Measurements from ENCODE around the gene GHRH. TPM values are rescaled to one million over a fixed set of nuclear protein-coding genes. Genes with fewer than 3 reads are reported as not detected.
A peak's percentile ranks its signal among the peaks of the same experiment; 100 is the strongest.

The GHRH gene
- total RNA-seq, 2 donors from 2014 or later = not detected

- ATAC-seq = no peak
Observed at GRCh38 chr20:37254114-37254878, 7.3 kb downstream of the GHRH start.

GRCh38 chr20:37253087-37253486 is 8.5 kb downstream of the GHRH start:
- ATAC-seq (no peak), DNase-seq (ENCODE audit: low spot score in 2 of 2) (no peak)
- no peaks in the 10 kb centered on the region for H3K36me3 Mint-ChIP-seq
- no peaks in the 10 kb centered on the region for H3K9me3 Mint-ChIP-seq
- H3K27ac Mint-ChIP-seq = no peak overlapping the region

More at GRCh38 chr20:37254114-37254878, 7.3 kb downstream of the GHRH start:
- no peaks in the 10 kb centered on the region for H3K36me3 Mint-ChIP-seq
- H3K27ac Mint-ChIP-seq = no peak overlapping the region
- DNase-seq (ENCODE audit: low spot score in 2 of 2) = no peak
- H3K9me3 Mint-ChIP-seq = no peaks in the 10 kb centered on the region

GRCh38 chr20:37251825-37252477 is 9.7 kb downstream of the GHRH start:
- DNase-seq (ENCODE audit: low spot score in 2 of 2) (no peak), ATAC-seq (no peak)
- H3K27ac Mint-ChIP-seq = peak overlapping the region; percentile 18 to 47
- no peaks in the 10 kb centered on the region for H3K9me3 Mint-ChIP-seq
- no peaks in the 10 kb centered on the region for H3K36me3 Mint-ChIP-seq

- Mint-ChIP-seq H3K9me3 (no peaks in the 10 kb centered on the region), H3K27ac (peak overlapping the region in 1 of 2 donors; percentile 3), H3K36me3 (no peaks in the 10 kb centered on the region)
- DNase-seq (ENCODE audit: low spot score in 2 of 2) (no peak), ATAC-seq (no peak)
Observed at GRCh38 chr20:37249304-37249703, 12.3 kb downstream of the GHRH start.

DNA sequence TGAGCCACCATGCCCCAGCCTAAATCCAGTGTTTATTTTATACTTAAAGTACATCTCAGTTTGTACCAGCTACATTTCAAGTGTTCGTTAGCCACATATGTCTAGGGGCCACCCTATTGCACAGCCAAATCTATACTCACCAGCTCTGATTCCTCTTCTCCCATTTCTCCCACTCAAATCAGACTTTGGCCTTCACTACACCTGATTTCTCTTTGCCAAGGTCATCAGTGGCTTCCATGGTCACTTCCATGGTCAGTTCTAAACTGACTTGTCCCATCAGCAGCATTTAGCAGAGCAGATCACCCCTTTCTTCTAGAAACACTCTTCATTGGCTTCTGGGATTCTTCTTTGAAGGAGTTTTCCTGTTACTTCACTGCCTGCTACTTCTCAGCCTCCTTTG is 14.1 kb downstream of the GHRH start:
- ATAC-seq (no peak), DNase-seq (ENCODE audit: low spot score in 2 of 2) (no peak)
- Mint-ChIP-seq H3K36me3 (peaks cover 0 to 11% of the 10 kb centered on the region in 2 donors), H3K27ac (no peak overlapping the region), H3K9me3 (no peaks in the 10 kb centered on the region)

GRCh38 chr20:37246736-37247135 is 14.9 kb downstream of the GHRH start:
- ATAC-seq (no peak), DNase-seq (ENCODE audit: low spot score in 2 of 2) (no peak)
- Mint-ChIP-seq H3K36me3 (peaks cover 0 to 11% of the 10 kb centered on the region in 2 donors), H3K27ac (no peak overlapping the region), H3K9me3 (no peaks in the 10 kb centered on the region)

- Mint-ChIP-seq H3K27ac (peak overlapping the region in 1 of 2 donors; percentile 31), H3K36me3 (peaks cover 5 to 11% of the 10 kb centered on the region in 2 donors), H3K9me3 (no peaks in the 10 kb centered on the region)
- DNase-seq (ENCODE audit: low spot score in 2 of 2) (no peak), ATAC-seq (peak in 1 of 2 donors; percentile 15)
Observed at GRCh38 chr20:37245216-37246150, 16.1 kb downstream of the GHRH start.

DNA sequence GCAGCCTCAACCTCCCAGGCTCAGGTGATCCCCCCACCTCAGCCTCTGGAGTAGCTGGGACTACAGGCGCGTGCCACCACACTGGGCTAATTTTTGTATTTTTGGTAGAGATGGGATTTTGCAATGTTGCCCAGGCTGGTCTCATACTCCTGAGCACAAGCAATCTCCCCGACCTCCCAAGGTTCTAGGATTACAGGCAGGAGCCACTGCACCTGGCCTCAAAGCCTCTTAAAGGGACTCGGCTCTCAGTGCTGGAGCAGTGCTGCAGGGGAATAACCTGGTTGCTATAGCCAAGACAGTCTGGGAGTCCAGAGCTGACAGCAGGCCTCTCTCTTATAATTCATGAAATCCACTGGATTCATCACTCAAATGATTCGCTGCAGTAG is 17.0 kb downstream of the GHRH start:
- Mint-ChIP-seq H3K36me3 (peaks cover 11% of the 10 kb centered on the region in 2 donors), H3K27ac (no peak overlapping the region), H3K9me3 (no peaks in the 10 kb centered on the region)
- ATAC-seq (no peak), DNase-seq (ENCODE audit: low spot score in 2 of 2) (no peak)

- H3K36me3 Mint-ChIP-seq = peaks cover 11% of the 10 kb centered on the region in 2 donors
- peak overlapping the region in 1 of 2 donors; percentile 11 for H3K27ac Mint-ChIP-seq
- no peak for DNase-seq (ENCODE audit: low spot score in 2 of 2)
- no peak for ATAC-seq
- H3K9me3 Mint-ChIP-seq = no peaks in the 10 kb centered on the region
Observed at GRCh38 chr20:37243937-37244571, 17.6 kb downstream of the GHRH start.

- DNase-seq (ENCODE audit: low spot score in 2 of 2) (no peak), ATAC-seq (no peak)
- peak overlapping the region in 1 of 2 donors; percentile 11 for H3K27ac Mint-ChIP-seq
- H3K9me3 Mint-ChIP-seq = no peaks in the 10 kb centered on the region
- H3K36me3 Mint-ChIP-seq = peaks cover 11 to 19% of the 10 kb centered on the region in 2 donors
Observed at GRCh38 chr20:37243076-37243936, 18.3 kb downstream of the GHRH start.

- no peak for ATAC-seq
- Mint-ChIP-seq H3K27ac (no peak overlapping the region), H3K36me3 (peaks cover 11 to 19% of the 10 kb centered on the region in 2 donors), H3K9me3 (no peaks in the 10 kb centered on the region)
- no peak for DNase-seq (ENCODE audit: low spot score in 2 of 2)
Observed at GRCh38 chr20:37242503-37242902, 19.1 kb downstream of the GHRH start.

DNA sequence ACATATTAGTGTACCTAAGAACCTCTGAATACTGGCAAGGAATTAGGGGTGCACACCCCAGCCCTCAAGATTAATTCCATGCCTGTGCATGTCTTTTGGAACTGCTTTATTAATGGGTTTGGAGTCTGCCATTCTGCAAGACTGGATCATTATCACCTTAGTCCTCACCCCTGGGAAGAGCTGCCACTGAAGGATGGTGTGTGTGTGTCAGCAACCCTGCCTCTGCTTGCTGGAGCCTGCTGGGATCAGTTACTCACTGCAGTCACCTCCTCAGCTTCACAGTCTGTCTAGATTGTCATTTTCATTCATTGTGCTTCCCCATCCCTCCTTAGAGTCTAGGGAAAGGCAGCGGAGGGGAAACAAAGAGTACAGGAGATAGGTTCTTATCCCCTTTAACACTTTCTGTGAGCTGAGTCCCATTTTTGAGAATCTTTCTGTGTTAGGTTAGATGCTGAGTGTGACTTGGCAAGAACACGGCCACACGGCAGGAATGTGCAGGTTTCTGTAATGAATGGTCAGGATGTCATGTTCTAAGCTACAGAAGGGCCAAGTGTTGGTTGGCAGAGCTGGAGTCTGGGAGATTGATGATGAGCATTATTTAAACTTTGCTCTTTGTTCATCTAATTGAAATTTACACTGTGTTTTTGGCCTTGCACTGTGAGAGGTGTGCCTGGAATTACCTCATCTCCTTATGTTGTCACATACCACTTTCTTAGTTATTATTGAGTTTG is 21.1 kb downstream of the GHRH start:
- H3K36me3 Mint-ChIP-seq = peaks cover 11 to 19% of the 10 kb centered on the region in 2 donors
- ATAC-seq = no peak
- H3K9me3 Mint-ChIP-seq = no peaks in the 10 kb centered on the region
- DNase-seq (ENCODE audit: low spot score in 2 of 2) = no peak
- no peak overlapping the region for H3K27ac Mint-ChIP-seq

- Mint-ChIP-seq H3K9me3 (no peaks in the 10 kb centered on the region), H3K27ac (peak overlapping the region in 1 of 2 donors; percentile 60), H3K36me3 (peaks cover 11 to 19% of the 10 kb centered on the region in 2 donors)
- DNase-seq (ENCODE audit: low spot score in 2 of 2) (no peak), ATAC-seq (no peak)
Observed at GRCh38 chr20:37238935-37239451, 22.6 kb downstream of the GHRH start.

GRCh38 chr20:37238426-37238825 is 23.2 kb downstream of the GHRH start:
- Mint-ChIP-seq H3K9me3 (no peaks in the 10 kb centered on the region), H3K27ac (peak overlapping the region in 1 of 2 donors; percentile 60), H3K36me3 (peaks cover 11 to 14% of the 10 kb centered on the region in 2 donors)
- no peak for DNase-seq (ENCODE audit: low spot score in 2 of 2)
- ATAC-seq = no peak

- Mint-ChIP-seq H3K27ac (no peak overlapping the region), H3K9me3 (no peaks in the 10 kb centered on the region), H3K36me3 (peaks cover 7 to 11% of the 10 kb centered on the region in 2 donors)
- ATAC-seq (no peak), DNase-seq (ENCODE audit: low spot score in 2 of 2) (no peak)
Observed at GRCh38 chr20:37237656-37238055, 24.0 kb downstream of the GHRH start.
